Epithelial cell of proximal tubule (primary cell): ENCODE measurements around the gene STX2. TPM values are rescaled to one million over a fixed set of nuclear protein-coding genes. Genes with fewer than 3 reads are reported as not detected.

Experiments
- DNase-seq: peaks from one replicate; pipeline ENCODE4 v3.0.0-alpha.2; 2011; ENCODE audit warnings: low read depth
- H3K4me3 ChIP-seq: 2 replicates; pipeline ENCODE4 v1.5.1; 2011; ENCODE audit warnings: low read depth, mild to moderate bottlenecking, low read length
- CTCF ChIP-seq: conservative IDR thresholded peaks from 2 replicates; pipeline ENCODE4 v1.5.1; 2012; ENCODE audit warnings: low read depth, mild to moderate bottlenecking, low read length
- total RNA-seq: library from RNA; depleted of rRNA; stranded (reverse); fragments of >200 nt; gene quantifications from 2 replicates; pipeline ENCODE4 v1.2.3, GENCODE V29; 2015

STX2 gene
- total RNA-seq, 1 donor from 2014 or later: 30.8 TPM

- H3K4me3 ChIP-seq: peak overlapping the region; percentile 87
- no peak for DNase-seq
- TF ChIP-seq CTCF: no peak
Observed at GRCh38 chr12:130838284-130838950, 633 bp downstream of the STX2 start.

GRCh38 chr12:130835436-130835835 is 3.6 kb downstream of the STX2 start:
- DNase-seq: no peak
- TF ChIP-seq CTCF: no peak
- H3K4me3 ChIP-seq: no peak overlapping the region

- no peak overlapping the region for H3K4me3 ChIP-seq
- DNase-seq: no peak
- TF ChIP-seq CTCF: no peak
Observed at GRCh38 chr12:130835011-130835410, 4.0 kb downstream of the STX2 start.

- no peak for TF ChIP-seq CTCF
- DNase-seq: no peak
- no peak overlapping the region for H3K4me3 ChIP-seq
Observed at GRCh38 chr12:130832561-130833209, 6.4 kb downstream of the STX2 start.

- no peak overlapping the region for H3K4me3 ChIP-seq
- no peak for TF ChIP-seq CTCF
- no peak for DNase-seq
Observed at GRCh38 chr12:130831876-130832405, 7.1 kb downstream of the STX2 start.

GRCh38 chr12:130831246-130831645 is 7.8 kb downstream of the STX2 start:
- no peak for DNase-seq
- H3K4me3 ChIP-seq: no peak overlapping the region
- no peak for TF ChIP-seq CTCF

GRCh38 chr12:130830246-130830551 is 8.9 kb downstream of the STX2 start:
- TF ChIP-seq CTCF: no peak
- DNase-seq: no peak
- no peak overlapping the region for H3K4me3 ChIP-seq
